GM21423 (cell line): ENCODE data around the gene PLS3.
A peak's percentile ranks its signal among the peaks of the same experiment; 100 is the strongest.

ENCODE experiments used
- ATAC-seq: cut with Tn5 transposase; IDR thresholded peaks from one replicate; pipeline ENCODE4 v1.9.1; 2021; ENCODE audit warnings: mild to moderate bottlenecking, moderate library complexity; ENCODE audit not compliant: unreplicated experiment

PLS3 gene

DNA sequence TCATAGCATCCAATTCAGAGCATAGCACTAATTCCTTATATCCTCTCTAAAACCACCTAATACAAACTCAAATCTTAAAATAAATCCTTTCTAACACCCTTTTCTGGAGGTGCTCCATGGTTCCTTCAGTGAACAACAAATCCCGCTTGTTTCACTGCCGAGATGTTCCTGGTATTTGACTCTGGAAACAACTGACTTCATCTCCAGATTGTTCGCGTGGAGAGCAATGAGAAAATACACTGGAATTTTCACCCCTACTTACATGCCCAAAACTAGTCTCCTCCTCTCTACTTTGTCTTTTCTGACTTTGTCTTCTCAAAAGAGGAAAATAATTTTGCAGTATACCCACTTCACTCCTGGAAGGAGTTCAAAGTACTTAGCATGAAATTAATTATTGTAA is 129.0 kb downstream of the PLS3 start:
- ATAC-seq = no peak

DNA sequence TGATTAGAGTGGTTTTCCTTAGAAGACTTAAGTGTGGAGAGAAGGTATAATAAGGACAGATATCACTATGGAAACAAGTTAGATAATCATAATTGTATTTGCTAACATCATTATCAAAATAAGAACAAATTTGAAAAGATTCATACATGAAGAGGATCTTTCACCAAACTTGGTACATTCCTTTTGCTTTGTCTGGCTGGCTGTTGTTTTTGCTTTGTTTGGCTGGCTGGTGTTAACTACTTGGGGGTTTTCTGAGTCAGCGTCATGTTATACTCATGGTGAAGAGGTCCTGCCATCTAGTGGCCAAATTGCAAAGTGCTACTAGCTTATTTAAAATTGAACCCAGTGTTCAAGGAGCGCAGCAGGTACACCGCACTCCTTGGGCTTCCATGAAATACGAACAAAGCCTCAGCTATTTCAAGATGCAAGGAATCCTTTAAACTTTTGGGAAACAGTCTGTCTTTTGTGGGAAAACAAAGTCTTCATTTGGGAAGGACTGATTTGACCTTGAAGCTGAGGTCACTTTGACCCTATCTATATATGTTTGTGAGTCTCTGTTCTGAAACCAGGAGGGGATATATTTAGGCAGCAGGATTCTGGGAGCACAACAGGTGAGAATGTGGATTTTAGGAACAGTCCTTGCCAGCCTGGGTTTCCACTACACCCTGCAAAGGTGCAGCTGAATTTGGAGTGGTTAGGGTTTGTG is 129.7 kb downstream of the PLS3 start:
- peak; percentile 88 for ATAC-seq

DNA sequence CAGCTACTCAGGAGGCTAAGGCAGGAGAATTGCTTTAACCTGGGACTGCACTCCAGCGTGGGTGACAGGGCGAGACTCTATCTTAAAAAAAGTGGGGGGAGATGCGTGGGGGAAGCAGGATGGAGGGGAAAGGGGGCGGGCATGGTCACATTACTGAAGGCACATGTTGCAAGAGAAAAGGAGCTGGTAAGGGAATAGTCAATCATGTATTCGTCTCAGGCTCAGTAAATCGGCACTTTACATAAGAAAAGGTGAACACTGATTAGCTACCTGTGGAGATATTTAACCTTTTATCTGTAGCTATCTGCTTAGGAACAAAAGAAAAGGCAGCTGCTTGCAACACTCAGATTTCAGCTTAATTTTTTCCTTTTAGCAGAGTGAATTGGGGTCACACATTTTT is 132.5 kb downstream of the PLS3 start:
- ATAC-seq = no peak

DNA sequence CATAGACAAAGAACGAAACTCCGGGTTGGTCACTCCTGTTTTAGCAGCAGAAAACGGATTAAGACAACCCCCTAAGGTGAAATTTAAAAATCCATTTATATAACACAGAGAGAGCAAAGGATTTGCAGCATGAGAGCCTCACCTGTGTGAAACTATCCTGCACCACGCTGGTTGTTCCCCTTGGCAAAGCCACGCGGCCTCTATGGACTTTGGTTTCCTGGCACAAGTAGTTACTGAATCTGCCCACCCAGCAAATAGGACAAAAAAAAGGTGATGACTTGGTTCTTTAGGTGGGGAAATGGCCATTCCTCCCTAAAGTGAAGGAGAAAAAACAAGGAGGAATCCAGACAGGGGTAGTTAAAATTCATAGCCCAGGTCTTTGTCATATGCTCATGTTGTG is 133.1 kb downstream of the PLS3 start:
- no peak for ATAC-seq

DNA sequence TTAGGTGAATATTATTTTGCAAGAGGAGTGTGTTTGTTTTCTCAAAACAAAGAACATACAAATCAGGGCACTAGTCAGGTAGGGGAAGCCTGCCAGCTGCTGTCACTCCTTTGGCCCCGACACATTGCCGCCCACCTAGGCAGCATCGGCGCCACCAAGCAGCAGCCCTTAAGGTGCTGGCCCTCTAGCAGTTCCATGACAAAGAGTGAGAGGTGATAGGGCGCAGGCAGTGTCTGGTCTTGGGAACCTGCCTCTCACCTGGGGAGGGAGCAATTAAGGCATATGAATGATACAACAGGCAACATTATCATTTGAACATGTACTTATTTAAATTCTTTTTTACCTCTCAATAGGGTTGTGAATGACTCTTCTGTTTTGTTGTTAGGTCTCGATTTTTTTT is 135.1 kb downstream of the PLS3 start:
- no peak for ATAC-seq

DNA sequence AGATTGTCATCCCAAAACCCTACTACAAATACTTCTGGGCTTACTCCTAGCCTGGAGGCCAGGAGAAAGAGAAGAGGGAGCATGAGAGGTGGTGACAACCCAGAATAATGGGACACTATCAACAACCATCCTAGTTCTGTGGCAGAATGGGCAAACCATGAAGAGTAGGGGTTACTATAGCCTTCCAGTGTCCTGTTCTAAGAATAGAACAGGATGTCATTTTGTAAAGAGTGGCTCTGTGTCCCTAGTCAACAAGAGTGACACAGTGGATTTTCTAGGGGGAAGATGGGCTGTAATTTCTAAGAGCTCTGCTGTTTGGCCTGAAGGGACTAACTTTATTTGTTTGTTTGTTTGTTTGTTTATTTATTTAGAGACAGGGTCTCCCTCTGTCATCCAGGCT is 136.0 kb downstream of the PLS3 start:
- ATAC-seq = no peak

DNA sequence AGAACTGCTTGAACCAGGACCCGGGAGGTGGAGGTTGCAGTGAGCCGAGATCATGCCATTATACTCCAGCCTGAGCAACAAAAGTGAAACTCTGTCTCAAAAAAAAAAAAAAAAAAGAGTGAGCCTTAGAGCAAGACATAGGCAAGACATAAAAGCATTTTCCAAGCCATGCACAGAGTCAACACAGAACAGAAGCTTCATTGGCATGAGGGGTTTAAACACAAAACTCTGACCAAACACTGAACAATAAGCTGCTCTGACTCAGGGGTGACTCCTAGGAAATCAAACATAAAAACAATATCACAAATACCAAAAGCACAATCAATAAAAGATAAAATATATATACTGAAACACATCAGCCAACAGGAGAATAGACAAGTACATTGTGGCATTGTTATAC is 136.8 kb downstream of the PLS3 start:
- no peak for ATAC-seq
